ENCODE measurements around the gene FAM184A. TPM values are rescaled to one million over a fixed set of nuclear protein-coding genes. Genes with fewer than 3 reads are reported as not detected.

The FAM184A gene
- total RNA-seq, 4 donors from 2014 or later, result 7.6 to 11.2 (median 9.0) TPM

- H3K36me3 ChIP-seq, result peaks cover 0 to 20% (median 0%) of the 10 kb centered on the region in 4 donors
- WGBS, result 96% methylated on average over 4 of the region's 4 CpGs
- H3K9me3 ChIP-seq, result no peaks in the 10 kb centered on the region
- intact Hi-C loops (cut with DNase I), result no loop called here
- H3K4me3 ChIP-seq, result no peak overlapping the region
- DNase-seq (ENCODE audit: extremely low spot score), result no peak
- TF ChIP-seq EP300 (IDR thresholded peaks at IDR 0.05), result no peak
- TF ChIP-seq POLR2AphosphoS5 (IDR thresholded peaks at IDR 0.05), result no peak
- no peak for TF ChIP-seq CTCF (IDR thresholded peaks at IDR 0.05)
- no peak for TF ChIP-seq POLR2A (IDR thresholded peaks at IDR 0.05; ENCODE audit: low read depth)
- no peaks in the 10 kb centered on the region for H3K27me3 ChIP-seq
- H3K27ac ChIP-seq (replicated peaks in 1 of 4), result no peak overlapping the region
- H3K4me1 ChIP-seq, result no peaks in the 10 kb centered on the region
These were observed 82.1 kb downstream of the FAM184A start for GRCh38 chr6:118996289-118996820.

- Histone ChIP-seq H3K4me1 (no peaks in the 10 kb centered on the region), H3K4me3 (no peak overlapping the region), H3K9me3 (no peaks in the 10 kb centered on the region), H3K27me3 (no peaks in the 10 kb centered on the region), H3K27ac (replicated peaks in 1 of 4) (no peak overlapping the region), H3K36me3 (peaks cover 0 to 10% (median 0%) of the 10 kb centered on the region in 4 donors)
- TF ChIP-seq EP300 (IDR thresholded peaks at IDR 0.05) (no peak), POLR2A (IDR thresholded peaks at IDR 0.05; ENCODE audit: low read depth) (no peak), CTCF (IDR thresholded peaks at IDR 0.05) (no peak)
- no peak for DNase-seq (ENCODE audit: extremely low spot score)
- intact Hi-C loops (cut with DNase I), result no loop called here
- 96% methylated on average over 3 of the region's 3 CpGs for WGBS
These were observed 84.6 kb downstream of the FAM184A start for GRCh38 chr6:118993803-118994251.

- no peak for DNase-seq (ENCODE audit: extremely low spot score)
- H3K36me3 ChIP-seq, result peaks cover 0 to 5% (median 0%) of the 10 kb centered on the region in 4 donors
- no peak for TF ChIP-seq CTCF (IDR thresholded peaks at IDR 0.05)
- no peak for TF ChIP-seq POLR2AphosphoS5 (IDR thresholded peaks at IDR 0.05)
- no peak for TF ChIP-seq POLR2A (IDR thresholded peaks at IDR 0.05; ENCODE audit: low read depth)
- TF ChIP-seq EP300 (IDR thresholded peaks at IDR 0.05), result no peak
- H3K27ac ChIP-seq (replicated peaks in 1 of 4), result no peak overlapping the region
- 97% methylated on average over 1 of the region's 1 CpG for WGBS
- intact Hi-C loops (cut with DNase I), result no loop called here
- H3K27me3 ChIP-seq, result no peaks in the 10 kb centered on the region
- H3K4me3 ChIP-seq, result no peak overlapping the region
- no peaks in the 10 kb centered on the region for H3K4me1 ChIP-seq
- H3K9me3 ChIP-seq, result no peaks in the 10 kb centered on the region
These were observed 85.1 kb downstream of the FAM184A start for GRCh38 chr6:118993358-118993757.

GRCh38 chr6:118992186-118992795 is 86.2 kb downstream of the FAM184A start:
- Histone ChIP-seq H3K36me3 (peaks cover 0 to 4% (median 0%) of the 10 kb centered on the region in 4 donors), H3K27me3 (no peaks in the 10 kb centered on the region), H3K4me3 (no peak overlapping the region), H3K4me1 (no peaks in the 10 kb centered on the region), H3K27ac (replicated peaks in 1 of 4) (no peak overlapping the region), H3K9me3 (no peaks in the 10 kb centered on the region)
- WGBS, result 89% methylated on average over 4 of the region's 4 CpGs
- no peak for DNase-seq (ENCODE audit: extremely low spot score)
- TF ChIP-seq CTCF (IDR thresholded peaks at IDR 0.05) (no peak), POLR2A (IDR thresholded peaks at IDR 0.05; ENCODE audit: low read depth) (no peak), POLR2AphosphoS5 (IDR thresholded peaks at IDR 0.05) (no peak), EP300 (IDR thresholded peaks at IDR 0.05) (no peak)
- intact Hi-C loops (cut with DNase I), result no loop called here

Measured in esophagus muscularis mucosa (tissue), 4 donors.